ENCODE measurements around the gene PKP1.
"Not testable (repeated sequence)": the region's sequence is repeated elsewhere in the genome, so short reads cannot be mapped to it uniquely, and the experiment has no call there.

The PKP1 gene, protein sequence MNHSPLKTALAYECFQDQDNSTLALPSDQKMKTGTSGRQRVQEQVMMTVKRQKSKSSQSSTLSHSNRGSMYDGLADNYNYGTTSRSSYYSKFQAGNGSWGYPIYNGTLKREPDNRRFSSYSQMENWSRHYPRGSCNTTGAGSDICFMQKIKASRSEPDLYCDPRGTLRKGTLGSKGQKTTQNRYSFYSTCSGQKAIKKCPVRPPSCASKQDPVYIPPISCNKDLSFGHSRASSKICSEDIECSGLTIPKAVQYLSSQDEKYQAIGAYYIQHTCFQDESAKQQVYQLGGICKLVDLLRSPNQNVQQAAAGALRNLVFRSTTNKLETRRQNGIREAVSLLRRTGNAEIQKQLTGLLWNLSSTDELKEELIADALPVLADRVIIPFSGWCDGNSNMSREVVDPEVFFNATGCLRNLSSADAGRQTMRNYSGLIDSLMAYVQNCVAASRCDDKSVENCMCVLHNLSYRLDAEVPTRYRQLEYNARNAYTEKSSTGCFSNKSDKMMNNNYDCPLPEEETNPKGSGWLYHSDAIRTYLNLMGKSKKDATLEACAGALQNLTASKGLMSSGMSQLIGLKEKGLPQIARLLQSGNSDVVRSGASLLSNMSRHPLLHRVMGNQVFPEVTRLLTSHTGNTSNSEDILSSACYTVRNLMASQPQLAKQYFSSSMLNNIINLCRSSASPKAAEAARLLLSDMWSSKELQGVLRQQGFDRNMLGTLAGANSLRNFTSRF

DNA sequence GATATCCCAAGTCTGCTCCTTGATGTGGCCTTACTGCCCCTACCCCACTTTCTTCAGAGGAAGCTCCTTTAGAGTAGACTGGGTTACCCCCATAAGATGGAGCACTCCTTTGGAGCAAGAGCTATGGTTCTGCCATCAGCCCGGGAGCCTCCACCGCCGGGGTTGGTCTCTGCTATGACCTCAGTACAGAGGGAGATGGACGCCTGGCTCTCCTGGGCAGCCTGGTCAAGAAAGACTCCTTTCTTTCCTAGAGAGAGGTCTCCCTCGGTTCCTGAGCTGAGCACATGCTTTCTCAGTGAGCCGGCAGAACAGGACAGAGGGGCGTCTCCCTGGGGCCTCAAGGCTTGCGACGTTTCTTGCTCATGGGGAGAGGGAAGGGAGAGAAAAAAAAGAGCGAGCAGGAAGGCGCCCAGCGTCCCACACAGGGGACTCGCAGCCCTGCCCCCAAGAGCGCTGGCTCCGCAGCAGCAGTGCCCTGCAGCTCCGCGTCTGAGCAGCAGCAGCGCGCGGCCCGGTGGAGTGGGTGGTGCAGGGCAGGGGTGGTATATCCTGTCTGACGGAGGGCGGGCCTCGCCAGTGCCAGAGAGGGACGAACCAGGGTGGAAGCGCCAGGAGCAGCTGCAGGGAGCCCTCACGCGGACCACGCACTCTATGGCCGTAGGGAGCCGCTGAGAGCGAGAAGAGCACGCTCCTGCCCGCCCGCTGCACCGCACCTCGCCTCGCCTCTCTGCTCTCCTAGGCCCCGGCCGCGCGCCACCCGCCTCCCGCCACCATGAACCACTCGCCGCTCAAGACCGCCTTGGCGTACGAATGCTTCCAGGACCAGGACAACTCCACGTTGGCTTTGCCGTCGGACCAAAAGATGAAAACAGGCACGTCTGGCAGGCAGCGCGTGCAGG lies at the start of gene PKP1:
Gene PKP1, plus strand, starts transcription at position 576 of the 899 bp plus-strand sequence. Its CDS starts 197 bp downstream, at position 773.
- Histone ChIP-seq H3K9me3 (ENCODE audit: control insufficient read depth, insufficient read depth, low read depth, low read length) (no peaks in the 10 kb centered on the region), H3K27ac (ENCODE audit: low read depth, low read length) (no peak within 1 kb of the TSS), H3K27me3 (ENCODE audit: control insufficient read depth, insufficient read depth, low read length) (peaks cover 63% of the 10 kb centered on the region), H3K4me3 (ENCODE audit: low read depth, low read length) (peak within 1 kb of the TSS; percentile 42), H3K36me3 (ENCODE audit: control insufficient read depth, insufficient read depth, low read length) (no peaks in the 10 kb centered on the region), H3K4me1 (ENCODE audit: control insufficient read depth, insufficient read depth, low read length) (peaks cover 9% of the 10 kb centered on the region; the same call in 1 of the 2 replicates), H3K9ac (ENCODE audit: low read length) (no peak within 1 kb of the TSS)

DNA sequence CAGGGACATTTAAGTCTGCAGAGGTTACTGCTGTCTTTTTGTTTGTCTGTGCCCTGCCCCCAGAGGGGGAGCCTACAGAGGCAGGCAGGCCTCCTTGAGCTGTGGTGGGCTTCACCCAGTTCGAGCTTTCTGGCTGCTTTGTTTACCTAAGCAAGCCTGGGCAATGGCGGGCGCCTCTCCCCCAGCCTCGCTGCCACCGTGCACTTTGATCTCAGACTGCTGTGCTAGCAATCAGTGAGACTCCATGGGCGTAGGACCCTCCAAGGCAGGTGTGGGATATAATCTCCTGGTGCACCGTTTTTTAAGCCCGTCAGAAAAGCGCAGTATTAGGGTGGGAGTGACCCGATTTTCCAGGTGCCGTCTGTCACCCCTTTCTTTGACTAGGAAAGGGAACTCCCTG lies 43.7 kb upstream of the PKP1 start:
- not testable (repeated sequence) for H3K4me1 ChIP-seq (ENCODE audit: control insufficient read depth, insufficient read depth, low read length); H3K9me3 ChIP-seq (ENCODE audit: control insufficient read depth, insufficient read depth, low read depth, low read length); H3K27ac ChIP-seq (ENCODE audit: low read depth, low read length); H3K36me3 ChIP-seq (ENCODE audit: control insufficient read depth, insufficient read depth, low read length); H3K4me3 ChIP-seq (ENCODE audit: low read depth, low read length); H3K9ac ChIP-seq (ENCODE audit: low read length); H3K27me3 ChIP-seq (ENCODE audit: control insufficient read depth, insufficient read depth, low read length)

DNA sequence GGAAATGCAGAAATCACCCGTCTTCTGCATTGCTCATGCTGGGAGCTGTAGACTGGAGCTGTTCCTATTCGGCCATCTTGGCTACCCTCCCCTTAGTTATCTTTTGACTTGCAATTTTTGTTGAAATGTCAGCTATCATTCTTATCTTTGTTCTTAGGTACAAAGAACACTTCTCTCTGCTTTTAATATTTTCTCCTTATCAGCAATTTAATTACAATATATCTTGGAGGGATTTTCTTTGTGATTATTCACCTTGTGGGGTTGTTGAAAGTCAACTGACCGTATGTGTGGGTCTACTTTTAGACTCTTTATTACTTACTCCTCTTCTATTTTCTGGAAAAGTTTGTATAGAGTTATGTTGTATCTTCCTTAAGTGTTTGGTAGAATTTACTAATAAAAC lies 43.1 kb upstream of the PKP1 start:
- Histone ChIP-seq H3K27me3 (ENCODE audit: control insufficient read depth, insufficient read depth, low read length) (no peaks in the 10 kb centered on the region), H3K27ac (ENCODE audit: low read depth, low read length) (no peak overlapping the region), H3K9ac (ENCODE audit: low read length) (no peak overlapping the region), H3K4me3 (ENCODE audit: low read depth, low read length) (no peak overlapping the region), H3K36me3 (ENCODE audit: control insufficient read depth, insufficient read depth, low read length) (no peaks in the 10 kb centered on the region), H3K9me3 (ENCODE audit: control insufficient read depth, insufficient read depth, low read depth, low read length) (no peaks in the 10 kb centered on the region), H3K4me1 (ENCODE audit: control insufficient read depth, insufficient read depth, low read length) (no peaks in the 10 kb centered on the region)

DNA sequence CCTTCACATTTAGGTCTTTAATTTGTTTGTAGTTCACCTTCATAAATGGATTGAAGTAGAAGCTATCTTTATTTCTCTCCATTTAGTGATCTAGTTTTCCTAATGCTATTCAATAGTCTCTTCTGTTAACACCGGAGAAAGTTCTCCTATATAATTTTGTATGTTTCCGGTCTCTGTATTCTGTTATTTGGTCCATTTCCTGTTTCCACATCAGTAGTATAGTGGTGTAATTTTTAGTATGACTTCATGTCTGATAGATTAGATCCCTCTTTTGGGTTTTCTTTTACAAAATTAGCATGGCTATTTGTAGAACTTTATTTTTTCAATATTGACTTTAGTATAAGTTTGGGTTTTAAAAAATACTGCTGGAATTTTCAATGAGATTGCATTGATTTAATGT lies 41.6 kb upstream of the PKP1 start:
- Histone ChIP-seq H3K4me1 (ENCODE audit: control insufficient read depth, insufficient read depth, low read length) (no peaks in the 10 kb centered on the region), H3K9ac (ENCODE audit: low read length) (no peak overlapping the region), H3K27me3 (ENCODE audit: control insufficient read depth, insufficient read depth, low read length) (no peaks in the 10 kb centered on the region; the same call in 1 of the 2 replicates), H3K27ac (ENCODE audit: low read depth, low read length) (no peak overlapping the region), H3K36me3 (ENCODE audit: control insufficient read depth, insufficient read depth, low read length) (no peaks in the 10 kb centered on the region), H3K4me3 (ENCODE audit: low read depth, low read length) (no peak overlapping the region), H3K9me3 (ENCODE audit: control insufficient read depth, insufficient read depth, low read depth, low read length) (no peaks in the 10 kb centered on the region)

DNA sequence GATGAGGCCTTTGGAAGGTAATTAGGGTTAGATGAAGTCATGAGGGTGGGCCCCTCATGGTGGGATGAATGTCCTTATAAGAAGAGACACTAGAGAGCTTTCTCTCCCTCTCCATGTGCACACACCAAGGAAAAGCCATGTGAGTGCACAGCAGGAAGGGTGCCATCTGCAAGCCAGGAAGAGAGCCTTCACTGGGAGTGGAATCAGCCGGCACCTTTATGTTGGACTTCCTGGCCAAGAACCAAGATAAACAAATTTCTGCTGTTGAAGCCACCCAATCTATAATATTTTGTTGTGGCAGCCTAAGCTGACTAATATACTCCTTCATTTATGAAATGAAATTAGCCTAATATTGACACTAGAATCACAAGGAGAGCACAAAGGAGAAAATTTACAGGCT lies 38.2 kb upstream of the PKP1 start:
- Histone ChIP-seq H3K9ac (ENCODE audit: low read length) (no peak overlapping the region), H3K9me3 (ENCODE audit: control insufficient read depth, insufficient read depth, low read depth, low read length) (no peaks in the 10 kb centered on the region), H3K36me3 (ENCODE audit: control insufficient read depth, insufficient read depth, low read length) (no peaks in the 10 kb centered on the region), H3K27me3 (ENCODE audit: control insufficient read depth, insufficient read depth, low read length) (no peaks in the 10 kb centered on the region; the same call in 1 of the 2 replicates), H3K4me3 (ENCODE audit: low read depth, low read length) (no peak overlapping the region), H3K4me1 (ENCODE audit: control insufficient read depth, insufficient read depth, low read length) (no peaks in the 10 kb centered on the region), H3K27ac (ENCODE audit: low read depth, low read length) (no peak overlapping the region)

DNA sequence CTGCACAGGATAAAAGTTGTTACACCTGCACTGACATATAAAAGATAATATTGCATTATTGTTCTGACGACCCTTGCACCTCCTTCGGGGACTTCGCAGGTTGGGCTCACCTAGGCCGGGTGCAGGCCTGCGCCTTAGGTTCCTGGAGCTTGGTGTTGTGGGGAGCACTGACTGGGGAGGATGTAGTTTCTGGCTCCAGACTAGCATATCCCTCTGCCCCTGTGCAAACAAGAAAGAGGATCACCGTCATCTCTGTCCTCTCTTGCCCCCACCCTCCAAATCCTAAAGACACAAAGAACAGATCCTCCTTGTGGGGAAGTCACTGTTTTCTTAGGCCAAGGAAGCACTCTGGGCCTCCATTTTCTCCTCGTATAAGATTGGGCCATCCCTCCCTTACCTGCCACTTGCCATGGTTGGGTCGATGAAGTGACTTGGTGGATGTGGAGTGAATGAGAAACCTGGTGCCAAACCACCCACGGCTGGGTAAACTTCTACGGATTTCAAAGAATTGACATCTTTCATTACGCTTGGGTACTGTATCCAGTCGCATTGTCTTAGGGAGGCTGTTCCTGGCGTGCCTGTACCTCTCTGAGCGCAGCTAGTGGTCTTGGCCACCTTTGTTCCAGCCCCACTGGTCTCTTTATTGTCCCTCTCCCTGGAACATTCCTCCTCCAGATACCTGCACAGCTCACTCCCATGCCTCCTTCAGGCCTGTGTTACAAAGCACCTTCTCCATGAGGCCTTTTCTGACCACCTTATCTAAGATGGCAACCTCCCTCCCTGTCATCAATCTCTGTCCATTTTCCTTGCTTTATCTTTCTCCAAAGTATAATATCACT lies 34.4 kb upstream of the PKP1 start:
- Histone ChIP-seq H3K27me3 (ENCODE audit: control insufficient read depth, insufficient read depth, low read length) (no peaks in the 10 kb centered on the region; the same call in 1 of the 2 replicates), H3K9ac (ENCODE audit: low read length) (no peak overlapping the region), H3K4me3 (ENCODE audit: low read depth, low read length) (no peak overlapping the region), H3K36me3 (ENCODE audit: control insufficient read depth, insufficient read depth, low read length) (no peaks in the 10 kb centered on the region), H3K9me3 (ENCODE audit: control insufficient read depth, insufficient read depth, low read depth, low read length) (no peaks in the 10 kb centered on the region), H3K27ac (ENCODE audit: low read depth, low read length) (no peak overlapping the region), H3K4me1 (ENCODE audit: control insufficient read depth, insufficient read depth, low read length) (no peaks in the 10 kb centered on the region)

DNA sequence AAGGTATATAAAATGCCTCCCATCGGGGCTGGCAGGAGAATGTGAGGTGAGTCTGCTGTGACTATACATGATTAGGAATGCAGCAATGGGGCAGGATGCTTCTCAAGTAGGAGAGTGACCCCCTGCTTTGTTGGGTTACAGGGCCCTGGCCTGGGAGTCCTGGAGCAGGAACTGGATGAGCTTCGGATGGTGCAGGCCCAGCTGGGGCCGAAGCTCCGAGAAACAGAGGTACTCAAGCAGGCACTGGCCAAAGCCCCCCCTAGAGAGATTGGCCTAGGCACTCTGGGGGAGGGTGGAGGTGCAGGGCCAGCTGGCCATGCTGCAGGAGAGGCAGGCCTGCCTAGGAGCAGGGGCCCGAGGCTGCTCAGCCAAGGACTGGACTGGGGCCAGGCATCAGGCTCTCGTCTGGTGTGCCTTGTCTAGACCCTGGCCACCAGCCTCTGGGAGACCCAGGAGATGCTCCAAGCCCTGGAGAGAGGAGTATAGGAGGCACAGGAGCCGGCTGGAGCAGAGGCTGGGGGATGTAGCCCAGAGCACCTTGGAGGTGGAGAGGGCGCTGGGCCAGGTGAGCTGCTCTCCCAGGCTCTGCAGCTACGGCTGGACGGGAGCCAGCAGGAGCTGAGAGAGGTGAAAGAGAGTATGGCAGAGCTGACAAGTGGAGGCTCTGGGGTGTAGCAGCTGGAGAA lies 32.8 kb upstream of the PKP1 start:
- no peaks in the 10 kb centered on the region for H3K36me3 ChIP-seq (ENCODE audit: control insufficient read depth, insufficient read depth, low read length)
- no peak overlapping the region for H3K27ac ChIP-seq (ENCODE audit: low read depth, low read length)
- no peak overlapping the region for H3K4me3 ChIP-seq (ENCODE audit: low read depth, low read length)
- H3K9ac ChIP-seq (ENCODE audit: low read length) = no peak overlapping the region
- H3K27me3 ChIP-seq (ENCODE audit: control insufficient read depth, insufficient read depth, low read length) = no peaks in the 10 kb centered on the region; the same call in 1 of the 2 replicates
- no peaks in the 10 kb centered on the region for H3K9me3 ChIP-seq (ENCODE audit: control insufficient read depth, insufficient read depth, low read depth, low read length)
- H3K4me1 ChIP-seq (ENCODE audit: control insufficient read depth, insufficient read depth, low read length) = no peaks in the 10 kb centered on the region

DNA sequence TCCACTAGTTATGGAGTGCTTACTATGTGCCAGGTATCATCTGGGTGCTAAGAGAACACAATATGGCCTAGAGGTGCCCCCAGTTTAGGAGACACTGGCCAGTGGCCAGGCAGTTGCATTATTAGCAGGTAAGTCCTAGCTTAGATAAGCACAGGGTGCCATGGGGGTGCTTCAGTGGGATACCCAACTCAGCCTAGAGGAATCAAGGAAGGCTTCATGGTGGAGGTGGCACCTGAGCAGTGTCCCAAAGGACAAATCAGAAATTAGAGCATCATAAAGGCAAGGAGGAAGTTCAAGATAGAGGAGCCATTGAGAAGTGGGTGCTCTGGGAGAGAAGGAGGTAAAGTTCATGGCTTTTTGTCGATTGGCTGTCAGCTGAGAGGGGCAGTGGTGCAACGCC lies 31.9 kb upstream of the PKP1 start:
- Histone ChIP-seq H3K4me3 (ENCODE audit: low read depth, low read length) (no peak overlapping the region), H3K9me3 (ENCODE audit: control insufficient read depth, insufficient read depth, low read depth, low read length) (no peaks in the 10 kb centered on the region), H3K9ac (ENCODE audit: low read length) (no peak overlapping the region)

DNA sequence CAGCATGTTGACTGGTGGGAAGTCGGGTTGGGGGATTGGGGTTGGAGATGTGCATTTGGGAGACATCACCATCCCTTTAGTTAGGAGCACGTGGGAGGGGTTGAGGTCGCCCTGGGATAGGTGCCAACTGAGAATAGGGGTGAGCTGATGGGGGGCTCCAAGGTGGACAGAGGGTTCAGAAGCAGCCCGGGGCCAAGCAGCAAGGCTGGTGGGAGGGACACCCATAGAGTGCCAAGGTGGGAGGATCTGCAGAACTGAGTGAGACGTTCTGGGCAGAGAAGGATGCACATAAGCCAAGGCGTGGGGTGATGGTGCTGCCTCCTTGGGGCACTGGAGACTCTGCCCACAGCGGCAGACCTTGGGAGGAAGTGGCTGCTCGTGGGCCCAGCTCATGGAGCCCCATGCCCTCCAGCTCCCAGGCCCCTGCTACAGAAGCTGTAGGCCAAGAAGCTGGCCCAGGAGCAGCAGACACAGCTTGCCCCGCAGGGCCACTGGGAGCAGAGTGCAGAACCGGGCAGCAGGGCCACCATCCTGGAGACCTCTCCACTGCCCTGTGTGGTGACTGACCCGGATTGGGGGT lies 31.4 kb upstream of the PKP1 start:
- Histone ChIP-seq H3K9me3 (ENCODE audit: control insufficient read depth, insufficient read depth, low read depth, low read length) (no peaks in the 10 kb centered on the region), H3K9ac (ENCODE audit: low read length) (no peak overlapping the region), H3K27me3 (ENCODE audit: control insufficient read depth, insufficient read depth, low read length) (no peaks in the 10 kb centered on the region), H3K36me3 (ENCODE audit: control insufficient read depth, insufficient read depth, low read length) (no peaks in the 10 kb centered on the region), H3K4me1 (ENCODE audit: control insufficient read depth, insufficient read depth, low read length) (no peaks in the 10 kb centered on the region), H3K4me3 (ENCODE audit: low read depth, low read length) (no peak overlapping the region), H3K27ac (ENCODE audit: low read depth, low read length) (no peak overlapping the region)

More for the DNA sequence above, 31.9 kb upstream of the PKP1 start:
- no peaks in the 10 kb centered on the region for H3K4me1 ChIP-seq (ENCODE audit: control insufficient read depth, insufficient read depth, low read length)
- H3K36me3 ChIP-seq (ENCODE audit: control insufficient read depth, insufficient read depth, low read length) = no peaks in the 10 kb centered on the region
- H3K27ac ChIP-seq (ENCODE audit: low read depth, low read length) = no peak overlapping the region
- H3K27me3 ChIP-seq (ENCODE audit: control insufficient read depth, insufficient read depth, low read length) = no peaks in the 10 kb centered on the region; the same call in 1 of the 2 replicates
